Astrocyte of the cerebellum (primary cell): ENCODE results near the gene MT1A.

Experiments used
- DNase-seq: peaks from one replicate; pipeline ENCODE4 v3.0.0-alpha.2; 2011; ENCODE audit warnings: low read depth
- H3K4me3 ChIP-seq: 2 replicates; pipeline ENCODE4 v1.5.1; 2011; ENCODE audit warnings: mild to moderate bottlenecking, low read depth, low read length, moderate library complexity
- CTCF ChIP-seq: IDR thresholded peaks from 2 replicates; pipeline ENCODE4 v1.5.1; 2012; ENCODE audit warnings: low read length, low read depth, moderate library complexity, mild to moderate bottlenecking; ENCODE audit errors: missing control alignments
- in situ Hi-C: cut with HindIII; loops from 2 replicates; pipeline ENCODE4 v1.10.0; 2017; ENCODE audit warnings: low sequenced_read_pairs

Gene MT1A

GRCh38 chr16:56637814-56638750, at the start of gene MT1A:
TSS of gene MT1A (plus strand) at chr16:56638666. CDS start at chr16:56638739, 73 bp downstream.
- peak within 1 kb of the TSS; percentile 49 for H3K4me3 ChIP-seq
- in situ Hi-C loops = no loop called here
- no peak for TF ChIP-seq CTCF
- no peak for DNase-seq

- in situ Hi-C loops = no loop called here
- DNase-seq = no peak
- peak overlapping the region; percentile 27 for H3K4me3 ChIP-seq
These were observed 49.7 kb upstream of the MT1A start for GRCh38 chr16:56588781-56589140.

GRCh38 chr16:56589141-56590039, 49.1 kb upstream of the MT1A start, which contains the start of gene MT3:
TSS of gene MT3 (plus strand) at chr16:56589528. CDS start at chr16:56589591, 63 bp downstream.
- peak within 1 kb of the TSS; percentile 27 for H3K4me3 ChIP-seq
- DNase-seq = no peak
- in situ Hi-C loops = no loop called here
- TF ChIP-seq CTCF = no peak

More at GRCh38 chr16:56588781-56589140, 49.7 kb upstream of the MT1A start:
- TF ChIP-seq CTCF = no peak

- in situ Hi-C loops = no loop called here
- DNase-seq = no peak
- no peak overlapping the region for H3K4me3 ChIP-seq
- TF ChIP-seq CTCF = no peak
These were observed 46.9 kb upstream of the MT1A start for GRCh38 chr16:56591377-56592060.

GRCh38 chr16:56593573-56594291, 44.7 kb upstream of the MT1A start:
- TF ChIP-seq CTCF = no peak
- DNase-seq = no peak
- in situ Hi-C loops = no loop called here
- no peak overlapping the region for H3K4me3 ChIP-seq
